ENCODE measurements around the gene TCTN1. TPM values are rescaled to one million over a fixed set of nuclear protein-coding genes. Genes with fewer than 3 reads are reported as not detected.
A peak's percentile ranks its signal among the peaks of the same experiment; 100 is the strongest.
"Not testable (repeated sequence)": the region's sequence is repeated elsewhere in the genome, so short reads cannot be mapped to it uniquely, and the experiment has no call there.

The TCTN1 gene
- total RNA-seq, 1 donor from 2014 or later: 50.0 TPM

GRCh38 chr12:110638796-110639195 lies 24.9 kb downstream of the TCTN1 start:
- DNase-seq (ENCODE audit: low spot score): no peak

GRCh38 chr12:110639336-110640141 lies 25.6 kb downstream of the TCTN1 start:
- no peak for DNase-seq (ENCODE audit: low spot score)

GRCh38 chr12:110640275-110641025 lies 26.5 kb downstream of the TCTN1 start:
- DNase-seq (ENCODE audit: low spot score): no peak

GRCh38 chr12:110641521-110641920 lies 27.6 kb downstream of the TCTN1 start:
- no peak for DNase-seq (ENCODE audit: low spot score)

GRCh38 chr12:110647631-110648040 lies 33.7 kb downstream of the TCTN1 start:
- no peak for DNase-seq (ENCODE audit: low spot score)

GRCh38 chr12:110649341-110649847 lies 35.5 kb downstream of the TCTN1 start:
- no peak for DNase-seq (ENCODE audit: low spot score)

- not testable (repeated sequence) for DNase-seq (ENCODE audit: low spot score)
Measured at GRCh38 chr12:110654238-110654637, 40.3 kb downstream of the TCTN1 start.

GRCh38 chr12:110656071-110656655 lies 42.2 kb downstream of the TCTN1 start:
- DNase-seq (ENCODE audit: low spot score): no peak

GRCh38 chr12:110657747-110658146 lies 43.8 kb downstream of the TCTN1 start:
- no peak for DNase-seq (ENCODE audit: low spot score)

- no peak for DNase-seq (ENCODE audit: low spot score)
Measured at GRCh38 chr12:110658242-110658641, 44.3 kb downstream of the TCTN1 start.

- no peak for DNase-seq (ENCODE audit: low spot score)
Measured at GRCh38 chr12:110658878-110659277, 44.9 kb downstream of the TCTN1 start.

GRCh38 chr12:110661337-110661972 lies 47.5 kb downstream of the TCTN1 start:
- DNase-seq (ENCODE audit: low spot score): peak; percentile 45

- DNase-seq (ENCODE audit: low spot score): no peak
Measured at GRCh38 chr12:110666892-110667291, 53.0 kb downstream of the TCTN1 start.

- DNase-seq (ENCODE audit: low spot score): no peak
Measured at GRCh38 chr12:110667671-110668070, 53.7 kb downstream of the TCTN1 start.

- no peak for DNase-seq (ENCODE audit: low spot score)
Measured at GRCh38 chr12:110668480-110669192, 54.7 kb downstream of the TCTN1 start.

GRCh38 chr12:110669193-110669502 lies 55.2 kb downstream of the TCTN1 start:
- DNase-seq (ENCODE audit: low spot score): no peak

- DNase-seq (ENCODE audit: low spot score): no peak
Measured at GRCh38 chr12:110670161-110670701, 56.3 kb downstream of the TCTN1 start.

GRCh38 chr12:110676171-110676570 lies 62.2 kb downstream of the TCTN1 start:
- no peak for DNase-seq (ENCODE audit: low spot score)

GRCh38 chr12:110677206-110677911 lies 63.4 kb downstream of the TCTN1 start:
- no peak for DNase-seq (ENCODE audit: low spot score)

- no peak for DNase-seq (ENCODE audit: low spot score)
Measured at GRCh38 chr12:110677982-110678381, 64.1 kb downstream of the TCTN1 start.

- no peak for DNase-seq (ENCODE audit: low spot score)
Measured at GRCh38 chr12:110679201-110679600, 65.3 kb downstream of the TCTN1 start.

All from ureter (tissue), 1 donor.